WTC11 (cell line): ENCODE data around the gene RNF25. TPM values are rescaled to one million over a fixed set of nuclear protein-coding genes. Genes with fewer than 3 reads are reported as not detected.

ENCODE experiments used
- ATAC-seq: fragments of 200-7000 bp; cut with Tn5 transposase; 2 replicates; pipeline ENCODE4 v1.10.0; 2021; ENCODE audit warnings: mild to moderate bottlenecking, moderate library complexity
- CTCF ChIA-PET: fragments of 300-600 bp; sonication (Branson Sonifier 250); formaldehyde crosslinking; loops from one replicate; lab custom pipeline; 2021; ENCODE audit warnings: antibody characterized with exemption; lab: Charles Lee
- POLR2A ChIA-PET: fragments of 350-600 bp; sonication (Branson Sonifier 250); formaldehyde crosslinking; loops from one replicate; lab custom pipeline; 2021; ENCODE audit warnings: antibody characterized with exemption; lab: Charles Lee
- DNase-seq: peaks from one replicate; pipeline ENCODE4 v3.0.0; 2021; ENCODE audit warnings: low spot score
- H3K27ac Mint-ChIP-seq: 2 replicates; pipeline ENCODE4 v1.8.0; 2021; ENCODE audit warnings: mixed read lengths
- H3K27me3 Mint-ChIP-seq: 2 replicates; pipeline ENCODE4 v1.8.0; 2021; ENCODE audit warnings: low read depth, mild to moderate bottlenecking, moderate library complexity, mixed read lengths
- H3K36me3 Mint-ChIP-seq: 2 replicates; pipeline ENCODE4 v1.8.0; 2021; ENCODE audit warnings: mixed read lengths
- H3K4me1 Mint-ChIP-seq: 2 replicates; pipeline ENCODE4 v1.8.0; 2022; ENCODE audit warnings: mixed read lengths
- H3K4me3 Mint-ChIP-seq: 2 replicates; pipeline ENCODE4 v1.8.0; 2021; ENCODE audit warnings: mild to moderate bottlenecking, moderate library complexity, mixed read lengths
- H3K9me3 Mint-ChIP-seq: 2 replicates; pipeline ENCODE4 v1.8.0; 2021; ENCODE audit warnings: mixed read lengths
- ARID4B ChIP-seq: sonication (generic); formaldehyde crosslinking; IDR thresholded peaks from 2 replicates; pipeline ENCODE4 v1.8.0; 2023; ENCODE audit warnings: missing genetic modification reagents, mild to moderate bottlenecking, borderline replicate concordance
- CBFB ChIP-seq: sonication (generic); formaldehyde crosslinking; IDR thresholded peaks from 2 replicates; pipeline ENCODE4 v1.8.1; 2022; ENCODE audit warnings: mild to moderate bottlenecking, low read depth, missing genetic modification reagents
- E2F1 ChIP-seq: sonication (generic); formaldehyde crosslinking; IDR thresholded peaks from 2 replicates; pipeline ENCODE4 v1.8.0; 2022; ENCODE audit warnings: mild to moderate bottlenecking, missing genetic modification reagents
- FOXJ3 ChIP-seq: sonication (generic); formaldehyde crosslinking; IDR thresholded peaks from 2 replicates; pipeline ENCODE4 v1.9.0; 2021; ENCODE audit warnings: missing genetic modification reagents, mild to moderate bottlenecking, borderline replicate concordance
- FOXP4 ChIP-seq: sonication (generic); formaldehyde crosslinking; IDR thresholded peaks from 2 replicates; pipeline ENCODE4 v1.8.0; 2022; ENCODE audit warnings: mild to moderate bottlenecking, missing genetic modification reagents
- HMGA2 ChIP-seq: fragments of 250-450 bp; sonication (Bioruptor Pico); IDR thresholded peaks from 2 replicates; pipeline ENCODE4 v1.4.0; 2021; ENCODE audit warnings: mild to moderate bottlenecking, moderate library complexity
- JAZF1 ChIP-seq: fragments of 250-450 bp; sonication (Bioruptor Pico); IDR thresholded peaks from 2 replicates; pipeline ENCODE4 v1.9.0; 2021; ENCODE audit warnings: moderate library complexity, mild to moderate bottlenecking, inconsistent platforms
- JUN ChIP-seq: sonication (generic); formaldehyde crosslinking; IDR thresholded peaks from 2 replicates; pipeline ENCODE4 v1.8.0; 2023; ENCODE audit warnings: mild to moderate bottlenecking, missing genetic modification reagents
- MLX ChIP-seq: sonication (generic); formaldehyde crosslinking; IDR thresholded peaks from 2 replicates; pipeline ENCODE4 v1.8.1; 2023; ENCODE audit warnings: mild to moderate bottlenecking, missing genetic modification reagents, moderate library complexity
- MXD4 ChIP-seq: fragments of 250-450 bp; sonication (Bioruptor Pico); IDR thresholded peaks from 2 replicates; pipeline ENCODE4 v1.8.0; 2021; ENCODE audit warnings: mild to moderate bottlenecking, moderate library complexity, borderline replicate concordance
- NR1H2 ChIP-seq: sonication (generic); formaldehyde crosslinking; IDR thresholded peaks from 2 replicates; pipeline ENCODE4 v1.9.0; 2021; ENCODE audit warnings: mild to moderate bottlenecking, moderate library complexity, missing genetic modification reagents
- TCF7 ChIP-seq: sonication (generic); formaldehyde crosslinking; IDR thresholded peaks from 2 replicates; pipeline ENCODE4 v1.8.0; 2022; ENCODE audit warnings: mild to moderate bottlenecking, low read depth, missing genetic modification reagents, moderate library complexity
- ZNF317 ChIP-seq: sonication (generic); formaldehyde crosslinking; IDR thresholded peaks from 2 replicates; pipeline ENCODE4 v1.8.1; 2023; ENCODE audit warnings: low read depth, mild to moderate bottlenecking, moderate library complexity, missing genetic modification reagents, borderline replicate concordance
- total RNA-seq: library from RNA; stranded (reverse); gene quantifications from 3 replicates; pipeline ENCODE4 v1.2.3, GENCODE V29; 2021
- TF ChIP-seq, protein P1 (sequence below): sonication (generic); formaldehyde crosslinking; IDR thresholded peaks from 2 replicates; pipeline ENCODE4 v1.8.0; 2022; ENCODE audit warnings: missing genetic modification reagents
- TF ChIP-seq, protein P2 (sequence below): sonication (generic); formaldehyde crosslinking; IDR thresholded peaks from 2 replicates; pipeline ENCODE4 v1.8.1; 2022; ENCODE audit warnings: mild to moderate bottlenecking, moderate library complexity, missing genetic modification reagents

RNF25 gene
- total RNA-seq, 1 experiment from 2014 or later, result 23.9 TPM

DNA sequence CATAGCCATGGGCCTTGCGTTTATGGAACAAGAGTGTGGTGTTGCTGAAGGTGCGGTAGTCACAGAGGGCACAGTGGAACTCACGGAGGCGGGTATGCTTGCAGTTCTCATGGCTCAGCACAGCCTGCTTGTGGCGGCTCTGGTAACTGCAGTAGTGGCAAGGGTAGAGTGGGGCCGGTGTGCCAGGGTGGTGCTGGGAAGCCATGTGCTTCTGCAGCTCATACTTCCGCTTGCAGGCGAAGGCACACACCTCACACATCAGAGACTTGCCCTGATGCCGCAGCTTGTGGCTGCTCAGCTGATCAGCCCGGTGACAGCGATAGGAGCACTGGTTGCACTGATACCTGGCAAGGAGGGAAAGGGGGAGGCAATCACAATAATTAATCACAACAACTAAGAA, 27.1 kb downstream of the RNF25 start:
- CTCF ChIA-PET, result interaction anchor here (1.1 kb wide), 1 partner anchor 8 kb away, joined by 3 read pairs; no protein-coding TSS in a partner anchor
- no peaks in the 10 kb centered on the region for H3K9me3 Mint-ChIP-seq
- ATAC-seq, result peak; percentile 41
- TF ChIP-seq CBFB (CRISPR knock-in tag) (no peak), ZNF317 (CRISPR knock-in tag) (no peak), FOXJ3 (CRISPR knock-in tag) (no peak), JAZF1 (no peak), MXD4 (CRISPR knock-in tag) (no peak), MLX (CRISPR knock-in tag) (no peak), NR1H2 (CRISPR knock-in tag) (no peak), FOXP4 (CRISPR knock-in tag) (no peak), HMGA2 (no peak), E2F1 (CRISPR knock-in tag) (no peak), TCF7 (CRISPR knock-in tag) (no peak), JUN (no peak), ARID4B (CRISPR knock-in tag) (no peak)
- TF ChIP-seq, protein P1, sequence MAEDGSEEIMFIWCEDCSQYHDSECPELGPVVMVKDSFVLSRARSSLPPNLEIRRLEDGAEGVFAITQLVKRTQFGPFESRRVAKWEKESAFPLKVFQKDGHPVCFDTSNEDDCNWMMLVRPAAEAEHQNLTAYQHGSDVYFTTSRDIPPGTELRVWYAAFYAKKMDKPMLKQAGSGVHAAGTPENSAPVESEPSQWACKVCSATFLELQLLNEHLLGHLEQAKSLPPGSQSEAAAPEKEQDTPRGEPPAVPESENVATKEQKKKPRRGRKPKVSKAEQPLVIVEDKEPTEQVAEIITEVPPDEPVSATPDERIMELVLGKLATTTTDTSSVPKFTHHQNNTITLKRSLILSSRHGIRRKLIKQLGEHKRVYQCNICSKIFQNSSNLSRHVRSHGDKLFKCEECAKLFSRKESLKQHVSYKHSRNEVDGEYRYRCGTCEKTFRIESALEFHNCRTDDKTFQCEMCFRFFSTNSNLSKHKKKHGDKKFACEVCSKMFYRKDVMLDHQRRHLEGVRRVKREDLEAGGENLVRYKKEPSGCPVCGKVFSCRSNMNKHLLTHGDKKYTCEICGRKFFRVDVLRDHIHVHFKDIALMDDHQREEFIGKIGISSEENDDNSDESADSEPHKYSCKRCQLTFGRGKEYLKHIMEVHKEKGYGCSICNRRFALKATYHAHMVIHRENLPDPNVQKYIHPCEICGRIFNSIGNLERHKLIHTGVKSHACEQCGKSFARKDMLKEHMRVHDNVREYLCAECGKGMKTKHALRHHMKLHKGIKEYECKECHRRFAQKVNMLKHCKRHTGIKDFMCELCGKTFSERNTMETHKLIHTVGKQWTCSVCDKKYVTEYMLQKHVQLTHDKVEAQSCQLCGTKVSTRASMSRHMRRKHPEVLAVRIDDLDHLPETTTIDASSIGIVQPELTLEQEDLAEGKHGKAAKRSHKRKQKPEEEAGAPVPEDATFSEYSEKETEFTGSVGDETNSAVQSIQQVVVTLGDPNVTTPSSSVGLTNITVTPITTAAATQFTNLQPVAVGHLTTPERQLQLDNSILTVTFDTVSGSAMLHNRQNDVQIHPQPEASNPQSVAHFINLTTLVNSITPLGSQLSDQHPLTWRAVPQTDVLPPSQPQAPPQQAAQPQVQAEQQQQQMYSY (CRISPR knock-in tag), result no peak
- TF ChIP-seq, protein P2, sequence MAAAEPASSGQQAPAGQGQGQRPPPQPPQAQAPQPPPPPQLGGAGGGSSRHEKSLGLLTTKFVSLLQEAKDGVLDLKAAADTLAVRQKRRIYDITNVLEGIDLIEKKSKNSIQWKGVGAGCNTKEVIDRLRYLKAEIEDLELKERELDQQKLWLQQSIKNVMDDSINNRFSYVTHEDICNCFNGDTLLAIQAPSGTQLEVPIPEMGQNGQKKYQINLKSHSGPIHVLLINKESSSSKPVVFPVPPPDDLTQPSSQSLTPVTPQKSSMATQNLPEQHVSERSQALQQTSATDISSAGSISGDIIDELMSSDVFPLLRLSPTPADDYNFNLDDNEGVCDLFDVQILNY (CRISPR knock-in tag), result no peak
- TF ChIP-seq, all 79 proteins: peak for 0
- Mint-ChIP-seq H3K27me3 (no peaks in the 10 kb centered on the region), H3K4me1 (no peaks in the 10 kb centered on the region), H3K36me3 (peaks cover 53% of the 10 kb centered on the region), H3K4me3 (no peak overlapping the region), H3K27ac (no peak overlapping the region)
- no peak for DNase-seq
- POLR2A ChIA-PET, result no interaction called here
